Measurements from ENCODE around the gene SEC22A.

GRCh38 chr3:123244128-123244527 lies 42.4 kb downstream of the SEC22A start:
- no peak for TF ChIP-seq REST (IDR thresholded peaks at IDR 0.05; ENCODE audit: insufficient read depth in 1 of 2, low read depth in 2 of 2, low read length in 2 of 2)
- TF ChIP-seq TAF1 (IDR thresholded peaks at IDR 0.05; ENCODE audit: borderline replicate concordance, insufficient read depth, low read length): no peak
- TF ChIP-seq POLR2AphosphoS5 (IDR thresholded peaks at IDR 0.05; ENCODE audit: low read depth, low read length): no peak
- no peak for TF ChIP-seq SIN3A (IDR thresholded peaks at IDR 0.05; ENCODE audit: borderline replicate concordance, insufficient read depth, low read length)
- TF ChIP-seq FOXP2 (optimal IDR thresholded peaks at IDR 0.05; ENCODE audit: borderline replicate concordance, extremely low read depth, extremely low read length, insufficient read depth): no peak

Data from PFSK-1 (cell line).